Measurements from ENCODE around the gene PANX1. TPM values are rescaled to one million over a fixed set of nuclear protein-coding genes. Genes with fewer than 3 reads are reported as not detected.
"Not testable (repeated sequence)": the region's sequence is repeated elsewhere in the genome, so short reads cannot be mapped to it uniquely, and the experiment has no call there.

PANX1 gene
- total RNA-seq, 3 donors from 2014 or later: 7.5 to 19.2 (median 9.0) TPM

DNA sequence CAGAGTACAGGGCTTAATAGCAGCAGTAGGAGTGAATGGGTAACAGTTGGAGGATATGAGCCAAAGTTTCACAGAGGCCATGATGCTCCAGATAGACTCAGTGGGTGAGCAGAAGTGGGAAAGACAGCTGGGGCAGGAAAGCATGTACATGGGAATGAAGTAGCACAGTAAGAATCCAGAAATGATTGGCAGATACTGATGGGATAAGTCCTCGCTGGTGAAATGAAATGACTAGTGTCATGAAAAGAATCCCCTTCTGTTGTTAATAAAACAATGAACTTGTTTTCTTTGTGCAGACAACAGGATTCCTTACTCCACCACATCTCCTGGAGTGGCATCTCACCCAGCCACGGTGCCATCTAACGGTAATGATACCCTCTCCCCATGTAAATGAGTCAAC lies 17.4 kb upstream of the PANX1 start:
- intact Hi-C loops (cut with DNase I, micrococcal nuclease): no loop called here
- DNase-seq: no peak
- no peak for ATAC-seq

GRCh38 chr11:94111660-94112059 lies 17.0 kb upstream of the PANX1 start:
- no peak for TF ChIP-seq CTCF (IDR thresholded peaks at IDR 0.05)
- ATAC-seq (no peak), DNase-seq (no peak)
- Histone ChIP-seq H3K9me3 (no peaks in the 10 kb centered on the region), H3K4me1 (ENCODE audit: low read depth) (no peaks in the 10 kb centered on the region), H3K4me3 (no peak overlapping the region), H3K36me3 (ENCODE audit: low read depth) (no peaks in the 10 kb centered on the region)
- intact Hi-C loops (cut with DNase I, micrococcal nuclease): no loop called here

More for the DNA sequence above, 17.4 kb upstream of the PANX1 start:
- H3K4me1 ChIP-seq (ENCODE audit: low read depth): no peaks in the 10 kb centered on the region
- H3K4me3 ChIP-seq: no peak overlapping the region
- no peaks in the 10 kb centered on the region for H3K36me3 ChIP-seq (ENCODE audit: low read depth)
- TF ChIP-seq CTCF (IDR thresholded peaks at IDR 0.05): no peak
- H3K9me3 ChIP-seq: no peaks in the 10 kb centered on the region

GRCh38 chr11:94112206-94112953 lies 16.3 kb upstream of the PANX1 start:
- Histone ChIP-seq H3K9me3 (no peaks in the 10 kb centered on the region), H3K4me1 (ENCODE audit: low read depth) (no peaks in the 10 kb centered on the region), H3K4me3 (no peak overlapping the region), H3K36me3 (ENCODE audit: low read depth) (no peaks in the 10 kb centered on the region)
- TF ChIP-seq CTCF (IDR thresholded peaks at IDR 0.05): no peak
- ATAC-seq (no peak), DNase-seq (no peak)
- intact Hi-C loops (cut with DNase I, micrococcal nuclease): no loop called here

DNA sequence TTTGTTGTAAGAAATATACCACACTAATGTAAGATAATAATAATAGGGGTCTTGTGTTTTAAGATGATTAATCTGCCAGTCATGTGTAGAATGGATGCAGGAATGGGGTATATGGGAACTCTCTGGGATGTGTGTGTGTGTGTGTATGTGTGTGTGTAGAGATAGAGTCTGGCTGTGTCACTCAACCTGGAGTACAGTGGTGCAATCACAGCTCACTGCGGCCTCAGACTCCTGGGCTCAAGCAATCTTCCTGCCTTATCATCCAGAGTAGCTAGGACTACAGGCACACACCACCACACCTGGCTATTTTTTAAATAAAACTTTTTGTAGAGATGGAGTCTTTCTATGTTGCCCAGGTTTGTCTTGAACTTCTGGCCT lies 11.5 kb upstream of the PANX1 start:
- Histone ChIP-seq H3K4me3 (no peak overlapping the region), H3K4me1 (ENCODE audit: low read depth) (no peaks in the 10 kb centered on the region), H3K9me3 (no peaks in the 10 kb centered on the region), H3K36me3 (ENCODE audit: low read depth) (no peaks in the 10 kb centered on the region)
- intact Hi-C loops (cut with DNase I, micrococcal nuclease): no loop called here
- no peak for ATAC-seq
- DNase-seq: no peak
- no peak for TF ChIP-seq CTCF (IDR thresholded peaks at IDR 0.05)

DNA sequence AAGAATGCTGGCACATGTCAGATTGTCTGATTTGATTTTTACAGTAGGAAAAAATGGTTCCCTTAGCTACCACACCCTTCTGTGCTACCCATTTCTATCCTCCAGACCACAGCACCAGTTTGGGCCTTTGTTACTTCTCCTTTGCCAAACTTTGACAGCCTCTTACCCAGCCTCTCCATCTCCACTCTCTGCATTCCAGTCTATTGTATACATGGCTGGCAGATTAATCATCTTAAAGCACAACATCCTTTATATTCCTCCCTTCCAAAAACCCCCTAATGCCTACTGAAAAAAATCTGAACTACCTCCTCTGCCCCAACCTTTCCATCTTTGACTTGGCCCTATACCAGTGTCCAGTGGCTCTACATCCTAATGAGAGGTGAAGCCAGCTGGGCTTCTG lies 10.8 kb upstream of the PANX1 start:
- no peaks in the 10 kb centered on the region for H3K36me3 ChIP-seq (ENCODE audit: low read depth)
- intact Hi-C loops (cut with DNase I, micrococcal nuclease): no loop called here
- no peak for ATAC-seq
- no peaks in the 10 kb centered on the region for H3K9me3 ChIP-seq
- TF ChIP-seq CTCF (IDR thresholded peaks at IDR 0.05): no peak
- DNase-seq: no peak
- no peaks in the 10 kb centered on the region for H3K4me1 ChIP-seq (ENCODE audit: low read depth)
- H3K4me3 ChIP-seq: no peak overlapping the region

GRCh38 chr11:94119676-94120075 lies 9.0 kb upstream of the PANX1 start:
- DNase-seq; H3K36me3 ChIP-seq (ENCODE audit: low read depth); H3K9me3 ChIP-seq; ATAC-seq; intact Hi-C loops (cut with DNase I, micrococcal nuclease); H3K4me3 ChIP-seq; H3K4me1 ChIP-seq (ENCODE audit: low read depth): not testable (repeated sequence)

DNA sequence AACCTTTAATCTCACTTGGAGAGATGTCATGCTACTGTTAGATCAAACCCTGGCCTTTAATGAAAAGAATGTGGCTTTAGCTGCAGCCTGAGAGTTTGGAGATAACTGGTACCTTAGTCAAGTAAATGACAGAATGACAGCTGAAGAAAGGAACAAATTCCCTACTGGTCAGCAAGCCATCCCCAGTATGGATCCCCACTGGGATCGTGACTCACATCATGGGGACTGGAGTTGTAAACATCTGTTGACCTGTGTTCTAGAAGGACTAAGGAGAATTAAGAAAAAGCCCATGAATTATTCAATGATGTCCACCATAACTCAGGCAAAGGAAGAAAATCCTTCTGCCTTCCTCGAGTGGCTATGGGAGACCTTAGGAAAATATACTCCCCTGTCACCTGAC lies 8.1 kb upstream of the PANX1 start:
- H3K4me3 ChIP-seq; H3K4me1 ChIP-seq (ENCODE audit: low read depth); intact Hi-C loops (cut with DNase I, micrococcal nuclease); DNase-seq; H3K9me3 ChIP-seq; ATAC-seq; H3K36me3 ChIP-seq (ENCODE audit: low read depth): not testable (repeated sequence)
